ENCODE data around the gene CRYBA4.

Gene CRYBA4

DNA sequence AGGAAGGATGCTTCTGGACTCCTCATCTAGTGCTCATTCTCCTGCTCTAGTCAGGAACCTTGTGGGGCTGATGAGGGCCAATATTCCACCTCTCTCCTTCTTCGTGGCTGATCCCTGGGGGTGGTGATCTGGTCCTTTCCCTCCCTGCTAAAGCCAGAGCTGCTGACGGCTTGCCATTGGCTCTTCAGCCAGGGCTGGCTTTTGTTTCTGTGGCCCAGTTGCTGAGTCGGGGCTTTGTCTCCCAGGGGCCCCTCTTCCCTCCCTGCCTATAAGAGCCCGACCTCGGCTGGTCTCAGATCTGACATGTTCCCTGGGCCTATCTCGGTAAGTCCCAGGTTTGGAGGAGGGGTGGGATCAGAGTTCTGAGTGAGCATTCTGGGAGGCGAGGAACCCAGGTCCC, at the start of gene CRYBA4:
Gene CRYBA4, plus strand, starts transcription at position 301 of the 400 bp plus-strand sequence. CDS start 634 bp downstream, outside the sequence.
- DNase-seq (ENCODE audit: extremely low read depth in 1 of 2, low read depth in 1 of 2): no peak

GRCh38 chr22:26573026-26573662, 48.6 kb upstream of the CRYBA4 start:
- no peak for DNase-seq (ENCODE audit: extremely low read depth in 1 of 2, low read depth in 1 of 2)

DNA sequence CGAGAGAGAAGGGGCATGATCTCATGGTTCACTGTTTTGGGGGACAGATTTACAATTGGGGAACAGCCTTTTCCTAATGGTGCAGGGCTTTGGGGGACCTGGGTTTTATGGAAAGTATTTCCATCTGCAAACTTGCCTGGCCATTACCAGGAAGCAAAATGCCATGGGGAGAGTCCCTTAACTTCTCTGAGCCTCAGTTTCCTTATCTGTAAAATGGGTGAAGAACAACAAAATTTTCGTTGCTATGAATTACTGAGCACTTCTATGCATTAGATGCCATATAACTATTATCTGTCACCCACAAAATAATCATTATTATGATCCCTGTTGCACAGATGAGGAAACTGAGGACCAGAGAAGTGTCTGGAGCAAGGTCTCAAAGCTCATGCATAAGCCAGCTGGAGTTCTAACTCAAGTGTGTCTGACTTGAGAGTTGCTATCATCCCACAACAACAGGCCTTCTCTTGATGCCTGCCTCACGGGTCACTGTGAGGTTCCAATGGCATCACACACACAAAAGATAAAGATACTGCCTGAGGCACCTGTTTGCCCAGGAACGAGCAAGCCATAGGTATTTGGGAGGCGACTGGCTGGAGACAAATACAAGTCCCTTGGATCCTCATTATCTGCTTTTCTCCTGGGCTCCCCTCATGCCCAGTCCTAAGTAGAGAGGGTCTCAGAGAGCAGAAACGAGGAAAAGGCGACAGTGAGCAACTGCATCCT, 47.6 kb upstream of the CRYBA4 start:
- DNase-seq (ENCODE audit: extremely low read depth in 1 of 2, low read depth in 1 of 2): no peak

DNA sequence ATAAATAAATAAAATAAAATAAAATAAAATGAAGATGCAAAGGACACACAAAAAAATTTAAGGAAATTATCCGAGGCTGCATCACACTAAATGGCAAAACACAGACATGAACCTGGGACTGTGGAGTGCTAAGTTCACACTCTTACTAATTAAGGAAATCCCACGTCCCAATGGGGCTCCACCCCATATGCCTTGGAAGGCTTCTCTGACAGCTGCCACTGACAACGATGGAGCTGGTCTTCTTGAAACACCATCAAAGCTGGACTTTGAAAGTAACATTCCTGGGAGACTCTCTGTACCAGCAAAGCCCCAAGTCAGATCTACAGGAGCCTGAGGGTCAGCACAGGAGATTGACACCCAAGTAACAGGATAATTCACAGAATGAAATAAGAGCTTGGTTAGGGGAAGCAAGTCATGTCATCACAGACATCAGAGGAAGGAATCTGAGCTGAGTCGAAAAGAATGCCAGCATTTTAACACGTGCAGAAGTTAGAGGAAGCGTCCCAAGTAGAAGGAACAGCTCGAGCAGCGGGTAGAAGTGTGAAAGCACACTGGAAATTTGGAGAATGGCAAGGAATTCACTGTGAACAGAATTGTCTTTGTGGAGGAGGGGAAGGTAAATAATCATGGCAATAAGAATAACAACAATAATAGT, 45.6 kb upstream of the CRYBA4 start:
- DNase-seq (ENCODE audit: extremely low read depth in 1 of 2, low read depth in 1 of 2): no peak

DNA sequence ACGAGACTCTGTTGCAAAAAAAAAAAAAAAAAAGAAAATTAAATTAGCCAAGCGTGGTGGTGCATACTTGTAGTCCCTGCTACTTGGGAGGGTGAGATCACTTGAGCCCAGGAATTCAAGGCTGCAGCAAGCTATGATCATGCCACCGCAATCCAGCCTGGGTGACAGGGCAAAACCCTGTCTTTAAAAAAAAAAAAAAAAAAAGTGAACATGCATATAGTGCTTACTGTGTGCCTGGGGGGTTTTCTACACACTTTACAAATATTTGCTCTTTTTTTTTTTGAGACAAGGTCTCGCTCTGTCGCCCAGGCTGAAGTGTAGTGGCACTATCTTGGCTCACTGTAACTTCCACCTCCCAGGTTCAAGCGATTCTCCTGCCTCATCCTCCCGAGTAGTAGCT, 44.7 kb upstream of the CRYBA4 start:
- DNase-seq (ENCODE audit: extremely low read depth in 1 of 2, low read depth in 1 of 2): no peak

- DNase-seq (ENCODE audit: extremely low read depth in 1 of 2, low read depth in 1 of 2): no peak
Measured at GRCh38 chr22:26579331-26579886, 42.4 kb upstream of the CRYBA4 start.

DNA sequence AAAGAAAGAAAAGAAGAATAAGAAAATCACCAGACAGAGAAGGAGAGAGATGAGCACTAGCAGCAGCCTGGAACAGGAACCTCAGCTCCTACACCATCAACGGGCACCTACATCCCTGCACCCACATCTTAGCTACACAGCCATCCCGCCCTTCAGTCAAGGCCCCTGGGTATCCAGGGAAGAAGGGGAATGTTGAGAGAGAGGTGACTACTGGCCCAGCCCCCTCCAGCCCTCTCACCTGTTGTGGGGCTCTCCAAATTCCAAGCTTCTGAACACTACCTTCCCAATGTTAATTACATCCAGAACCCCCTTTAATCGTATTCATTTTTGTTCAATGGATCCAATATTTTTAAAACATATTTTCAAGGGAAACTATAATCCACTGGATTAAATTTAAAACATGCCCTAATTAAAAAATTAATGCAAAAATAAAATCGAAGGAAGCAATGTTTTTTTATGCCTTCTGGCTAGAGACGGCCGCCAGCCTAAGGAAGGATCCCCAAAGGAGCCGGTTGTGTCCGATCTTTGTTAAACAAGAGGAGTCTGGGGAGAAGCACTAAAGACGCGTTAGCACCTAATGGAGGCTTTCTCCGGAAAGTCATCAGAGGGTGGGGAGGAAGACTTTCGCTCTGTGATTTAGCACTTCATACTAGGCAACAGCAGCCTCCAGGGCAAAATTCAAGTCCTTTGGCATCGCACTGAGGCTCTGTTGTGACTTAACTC, 41.4 kb upstream of the CRYBA4 start:
- no peak for DNase-seq (ENCODE audit: extremely low read depth in 1 of 2, low read depth in 1 of 2)

- no peak for DNase-seq (ENCODE audit: extremely low read depth in 1 of 2, low read depth in 1 of 2)
Measured at GRCh38 chr22:26581026-26581425, 40.7 kb upstream of the CRYBA4 start.

DNA sequence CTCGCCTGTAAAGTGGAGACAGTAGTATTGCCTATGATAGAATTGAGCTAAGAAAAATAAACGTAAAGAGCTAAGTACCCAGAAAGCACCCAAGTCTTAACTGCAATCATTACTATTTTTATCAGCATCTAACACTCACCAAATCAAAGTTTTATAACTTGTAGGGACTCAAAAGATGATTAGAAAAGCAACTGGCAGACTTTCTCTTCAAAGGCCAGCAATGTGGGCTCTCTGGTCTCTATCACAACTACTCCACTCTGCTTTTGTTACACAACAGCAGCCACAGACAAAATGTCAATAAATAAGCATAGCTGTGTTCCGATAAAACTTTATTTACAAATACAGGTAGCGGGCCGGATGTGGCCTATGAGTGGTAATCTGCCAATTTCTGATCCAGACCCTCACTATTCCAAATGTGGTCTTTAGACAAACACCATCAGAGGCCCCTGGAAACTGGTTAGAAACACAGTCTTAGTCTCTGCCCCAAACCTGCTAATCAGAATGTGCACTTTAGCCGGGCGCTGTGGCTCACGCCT, 40.1 kb upstream of the CRYBA4 start:
- no peak for DNase-seq (ENCODE audit: extremely low read depth in 1 of 2, low read depth in 1 of 2)

DNA sequence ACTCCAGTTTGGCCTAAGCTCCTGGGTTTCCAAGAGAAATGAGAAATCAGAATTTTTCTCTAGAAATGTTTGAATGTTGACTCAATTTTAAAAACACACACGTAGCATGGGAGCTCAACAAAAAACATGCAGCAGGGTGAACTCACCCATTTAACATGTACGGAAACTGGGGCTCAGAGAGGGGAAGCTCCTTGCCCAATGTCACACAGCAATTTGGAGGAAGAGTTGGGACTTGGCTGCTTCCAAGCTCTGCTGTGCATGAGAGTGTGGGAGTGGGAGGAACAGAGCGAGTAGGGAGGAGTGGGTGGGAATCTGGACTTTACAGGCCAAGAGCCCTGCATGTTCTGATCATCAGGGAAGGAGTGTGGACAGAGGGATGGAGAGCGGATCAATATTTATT, 37.8 kb upstream of the CRYBA4 start:
- no peak for DNase-seq (ENCODE audit: extremely low read depth in 1 of 2, low read depth in 1 of 2)

- no peak for DNase-seq (ENCODE audit: extremely low read depth in 1 of 2, low read depth in 1 of 2)
Measured at GRCh38 chr22:26585104-26585790, 36.5 kb upstream of the CRYBA4 start.

- no peak for DNase-seq (ENCODE audit: extremely low read depth in 1 of 2, low read depth in 1 of 2)
Measured at GRCh38 chr22:26586556-26587325, 35.0 kb upstream of the CRYBA4 start.

- no peak for DNase-seq (ENCODE audit: extremely low read depth in 1 of 2, low read depth in 1 of 2)
Measured at GRCh38 chr22:26587991-26588613, 33.7 kb upstream of the CRYBA4 start.

GRCh38 chr22:26588729-26589366, 32.9 kb upstream of the CRYBA4 start:
- DNase-seq (ENCODE audit: extremely low read depth in 1 of 2, low read depth in 1 of 2): no peak

DNA sequence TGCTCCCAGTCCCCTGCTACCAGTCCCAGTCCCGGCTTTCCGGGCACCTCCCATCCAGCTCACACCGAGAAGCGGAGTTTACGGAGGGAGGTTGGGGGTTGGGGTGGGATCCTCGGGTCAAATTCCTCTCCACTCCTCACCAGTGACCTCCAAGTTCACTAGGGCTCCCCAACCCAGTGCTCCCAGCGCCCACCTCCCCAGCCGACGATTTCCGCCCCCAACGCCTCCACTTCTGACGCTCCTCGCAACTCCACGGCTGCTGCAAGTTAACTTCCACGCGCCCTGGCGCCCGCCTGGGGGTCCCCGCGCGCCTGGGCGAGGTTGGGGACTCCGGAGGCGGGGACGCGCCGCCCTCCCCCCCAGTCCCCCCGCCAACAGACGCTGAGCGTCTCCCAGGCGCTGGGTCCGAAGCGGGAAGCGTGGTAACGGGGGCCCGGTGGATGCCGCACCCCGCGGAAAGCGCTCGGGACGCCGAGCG, 32.4 kb upstream of the CRYBA4 start:
- no peak for DNase-seq (ENCODE audit: extremely low read depth in 1 of 2, low read depth in 1 of 2)

DNA sequence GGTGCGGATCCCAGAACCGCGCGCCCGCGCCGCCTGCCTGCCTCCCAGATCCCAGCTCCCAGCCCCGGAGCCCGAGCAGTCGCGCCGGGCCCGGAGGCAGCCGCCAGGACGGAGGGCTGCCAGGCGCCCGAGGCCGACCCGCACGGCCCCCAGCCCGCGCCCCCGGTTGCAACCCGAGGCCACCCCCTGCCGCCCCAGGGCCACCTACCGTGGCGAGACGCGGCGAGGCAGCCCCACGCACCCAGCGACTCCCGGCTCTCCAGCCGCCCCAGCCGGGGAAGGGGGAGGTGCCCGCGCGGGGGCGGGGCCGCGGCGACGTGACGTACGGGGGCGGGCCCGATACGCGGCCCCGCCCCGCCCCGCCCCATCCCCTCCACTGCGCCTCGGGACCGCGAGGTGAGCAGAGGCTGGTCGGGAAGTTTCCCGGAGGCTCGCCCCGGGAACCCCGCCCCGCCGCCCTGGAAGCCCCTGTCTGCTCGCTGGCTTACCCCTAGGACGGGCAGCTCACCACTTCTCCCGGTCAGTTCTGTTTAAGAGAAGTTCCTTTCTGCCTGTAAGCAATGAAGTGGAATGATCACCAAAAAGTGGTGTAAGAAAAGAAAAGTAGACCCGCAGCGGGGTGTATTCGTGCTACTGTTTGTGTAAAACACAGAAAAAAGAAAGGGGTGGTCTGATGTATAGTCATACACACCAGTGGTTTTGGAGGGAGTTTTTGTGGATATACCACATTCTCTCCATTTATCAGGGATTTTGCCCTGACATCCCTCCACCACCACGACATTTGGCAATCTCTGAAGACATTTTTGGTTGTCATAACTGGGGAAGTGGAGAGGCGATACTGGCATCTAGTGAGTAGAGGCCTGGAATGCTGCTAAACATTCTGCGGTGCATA, 31.7 kb upstream of the CRYBA4 start, which contains the start of gene TPST2:
Gene TPST2, minus strand, starts transcription at position 288 of the 892 bp plus-strand sequence. CDS start 48,502 bp downstream, outside the sequence.
- peak in 1 of 2 donors; percentile 74 for DNase-seq (ENCODE audit: extremely low read depth in 1 of 2, low read depth in 1 of 2)

GRCh38 chr22:26592421-26592891, 29.3 kb upstream of the CRYBA4 start:
- peak in 1 of 2 donors; percentile 18 for DNase-seq (ENCODE audit: extremely low read depth in 1 of 2, low read depth in 1 of 2)

Data from activated CD8-positive, alpha-beta memory T cell treated with anti-CD3 and anti-CD28 coated beads for 1 hour (primary cell).